ENCODE results near the gene TSSK6.

The TSSK6 gene

DNA sequence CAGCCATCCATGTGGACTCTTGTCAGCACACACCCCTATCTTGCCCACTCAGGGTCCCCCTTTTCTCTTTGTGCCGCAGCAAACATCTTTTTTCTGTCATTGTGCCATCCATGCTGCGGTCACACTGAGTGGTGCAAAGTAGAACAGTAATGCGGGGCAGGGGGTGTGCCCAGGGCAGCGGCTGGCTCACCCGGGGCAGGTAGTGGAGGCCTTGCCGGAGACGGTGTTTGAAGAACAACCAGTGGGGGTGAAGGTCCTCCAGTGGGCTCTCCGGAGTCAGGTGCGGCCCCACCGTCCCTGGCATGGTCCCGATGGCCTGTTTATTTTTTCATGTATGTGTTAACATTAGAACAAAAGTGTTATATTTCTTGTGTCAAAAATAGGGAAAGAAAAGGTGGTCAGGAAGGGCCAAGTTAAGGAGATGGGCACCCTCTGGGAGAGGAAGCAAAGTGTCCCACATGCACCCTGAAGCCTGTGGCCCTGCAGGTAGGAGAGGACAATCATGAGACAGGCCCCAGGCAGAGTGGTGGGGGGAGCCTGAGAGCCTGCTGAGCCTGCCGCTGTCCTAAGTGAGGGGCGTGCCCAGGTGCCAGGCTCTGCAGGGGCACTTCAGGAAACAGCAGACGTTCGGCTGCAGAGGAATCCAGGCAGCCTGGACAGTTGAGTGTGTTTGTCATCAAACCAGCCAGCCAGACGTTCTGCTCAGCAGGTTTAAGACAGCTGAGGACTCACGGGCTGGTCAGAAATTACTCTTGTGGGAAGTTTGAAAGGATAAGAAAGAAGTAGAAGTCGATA lies 12.3 kb downstream of the TSSK6 start:
- Histone ChIP-seq H3K9me3 (ENCODE audit: control insufficient read depth in 2 of 2, low read length in 2 of 2) (no peaks in the 10 kb centered on the region), H3K36me3 (ENCODE audit: control insufficient read depth in 2 of 2, insufficient read depth in 2 of 2, low read length in 2 of 2) (peaks cover 43% of the 10 kb centered on the region in 2 donors), H3K4me3 (ENCODE audit: low read length in 2 of 2) (no peak overlapping the region), H3K27ac (ENCODE audit: low read length) (no peak overlapping the region), H3K9ac (ENCODE audit: low read length in 2 of 2) (no peak overlapping the region), H3K4me1 (ENCODE audit: control insufficient read depth, insufficient read depth, low read length) (peaks cover 8% of the 10 kb centered on the region), H3K27me3 (ENCODE audit: control insufficient read depth in 1 of 2, insufficient read depth in 2 of 2, low read length in 2 of 2) (no peaks in the 10 kb centered on the region)

DNA sequence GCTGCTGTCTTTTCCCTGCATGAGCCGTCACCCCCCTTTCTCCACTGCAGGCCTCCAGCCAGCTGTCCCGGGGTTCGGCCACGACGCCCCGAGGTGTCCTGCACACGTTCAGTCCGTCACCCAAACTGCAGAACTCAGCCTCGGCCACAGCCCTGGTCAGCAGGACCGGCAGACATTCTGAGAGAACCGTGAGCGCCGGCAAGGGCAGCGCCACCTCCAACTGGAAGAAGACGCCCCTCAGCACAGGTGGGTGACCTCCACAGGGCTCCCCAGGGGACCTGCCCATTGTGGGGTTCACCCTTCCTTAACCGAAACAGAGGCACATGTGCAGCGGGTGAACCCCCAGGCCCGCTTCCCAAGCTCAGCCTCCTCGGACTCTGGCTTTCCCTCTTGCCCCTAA lies 13.1 kb downstream of the TSSK6 start:
- H3K9me3 ChIP-seq (ENCODE audit: control insufficient read depth in 2 of 2, low read length in 2 of 2): no peaks in the 10 kb centered on the region
- H3K9ac ChIP-seq (ENCODE audit: low read length in 2 of 2): no peak overlapping the region
- no peaks in the 10 kb centered on the region for H3K27me3 ChIP-seq (ENCODE audit: control insufficient read depth in 1 of 2, insufficient read depth in 2 of 2, low read length in 2 of 2)
- no peak overlapping the region for H3K4me3 ChIP-seq (ENCODE audit: low read length in 2 of 2)
- H3K27ac ChIP-seq (ENCODE audit: low read length): no peak overlapping the region
- peaks cover 8% of the 10 kb centered on the region for H3K4me1 ChIP-seq (ENCODE audit: control insufficient read depth, insufficient read depth, low read length)
- H3K36me3 ChIP-seq (ENCODE audit: control insufficient read depth in 2 of 2, insufficient read depth in 2 of 2, low read length in 2 of 2): peaks cover 39 to 47% of the 10 kb centered on the region in 2 donors

DNA sequence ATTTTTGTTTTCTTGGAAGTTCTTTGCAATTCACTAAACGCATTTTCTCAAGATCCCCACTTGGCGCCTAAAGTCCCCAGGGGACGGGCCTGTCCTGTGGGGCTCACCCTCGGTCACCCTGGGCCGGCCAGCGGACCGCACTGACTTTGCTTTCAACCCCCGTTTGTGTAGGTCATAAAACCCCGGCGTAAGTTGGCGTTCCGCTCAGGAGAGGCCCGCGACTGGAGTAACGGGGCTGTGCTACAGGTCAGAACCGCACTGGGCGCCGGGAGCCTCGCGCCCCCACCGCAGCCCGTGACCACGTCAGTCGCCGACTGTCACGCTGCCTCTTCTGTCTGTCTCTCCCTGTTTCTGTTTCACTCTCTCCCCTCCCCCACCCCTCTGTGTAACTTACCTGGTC lies 13.6 kb downstream of the TSSK6 start:
- no peaks in the 10 kb centered on the region for H3K27me3 ChIP-seq (ENCODE audit: control insufficient read depth in 1 of 2, insufficient read depth in 2 of 2, low read length in 2 of 2)
- H3K4me1 ChIP-seq (ENCODE audit: control insufficient read depth, insufficient read depth, low read length): peaks cover 8% of the 10 kb centered on the region
- peaks cover 39 to 47% of the 10 kb centered on the region in 2 donors for H3K36me3 ChIP-seq (ENCODE audit: control insufficient read depth in 2 of 2, insufficient read depth in 2 of 2, low read length in 2 of 2)
- H3K27ac ChIP-seq (ENCODE audit: low read length): no peak overlapping the region
- H3K9me3 ChIP-seq (ENCODE audit: control insufficient read depth in 2 of 2, low read length in 2 of 2): no peaks in the 10 kb centered on the region
- no peak overlapping the region for H3K9ac ChIP-seq (ENCODE audit: low read length in 2 of 2)
- no peak overlapping the region for H3K4me3 ChIP-seq (ENCODE audit: low read length in 2 of 2)

GRCh38 chr19:19500975-19501644 lies 14.2 kb downstream of the TSSK6 start:
- H3K9me3 ChIP-seq (ENCODE audit: control insufficient read depth in 2 of 2, low read length in 2 of 2): no peaks in the 10 kb centered on the region
- H3K36me3 ChIP-seq (ENCODE audit: control insufficient read depth in 2 of 2, insufficient read depth in 2 of 2, low read length in 2 of 2): peaks cover 42 to 51% of the 10 kb centered on the region in 2 donors
- H3K4me3 ChIP-seq (ENCODE audit: low read length in 2 of 2): no peak overlapping the region
- no peaks in the 10 kb centered on the region for H3K27me3 ChIP-seq (ENCODE audit: control insufficient read depth in 1 of 2, insufficient read depth in 2 of 2, low read length in 2 of 2)
- no peak overlapping the region for H3K27ac ChIP-seq (ENCODE audit: low read length)
- H3K9ac ChIP-seq (ENCODE audit: low read length in 2 of 2): no peak overlapping the region
- peaks cover 8% of the 10 kb centered on the region for H3K4me1 ChIP-seq (ENCODE audit: control insufficient read depth, insufficient read depth, low read length)

GRCh38 chr19:19499272-19499995 lies 15.9 kb downstream of the TSSK6 start:
- Histone ChIP-seq H3K27me3 (ENCODE audit: control insufficient read depth in 1 of 2, insufficient read depth in 2 of 2, low read length in 2 of 2) (no peaks in the 10 kb centered on the region), H3K9ac (ENCODE audit: low read length in 2 of 2) (no peak overlapping the region), H3K4me3 (ENCODE audit: low read length in 2 of 2) (no peak overlapping the region), H3K9me3 (ENCODE audit: control insufficient read depth in 2 of 2, low read length in 2 of 2) (no peaks in the 10 kb centered on the region), H3K27ac (ENCODE audit: low read length) (no peak overlapping the region), H3K36me3 (ENCODE audit: control insufficient read depth in 2 of 2, insufficient read depth in 2 of 2, low read length in 2 of 2) (peaks cover 42 to 53% of the 10 kb centered on the region in 2 donors), H3K4me1 (ENCODE audit: control insufficient read depth, insufficient read depth, low read length) (peaks cover 8% of the 10 kb centered on the region)

DNA sequence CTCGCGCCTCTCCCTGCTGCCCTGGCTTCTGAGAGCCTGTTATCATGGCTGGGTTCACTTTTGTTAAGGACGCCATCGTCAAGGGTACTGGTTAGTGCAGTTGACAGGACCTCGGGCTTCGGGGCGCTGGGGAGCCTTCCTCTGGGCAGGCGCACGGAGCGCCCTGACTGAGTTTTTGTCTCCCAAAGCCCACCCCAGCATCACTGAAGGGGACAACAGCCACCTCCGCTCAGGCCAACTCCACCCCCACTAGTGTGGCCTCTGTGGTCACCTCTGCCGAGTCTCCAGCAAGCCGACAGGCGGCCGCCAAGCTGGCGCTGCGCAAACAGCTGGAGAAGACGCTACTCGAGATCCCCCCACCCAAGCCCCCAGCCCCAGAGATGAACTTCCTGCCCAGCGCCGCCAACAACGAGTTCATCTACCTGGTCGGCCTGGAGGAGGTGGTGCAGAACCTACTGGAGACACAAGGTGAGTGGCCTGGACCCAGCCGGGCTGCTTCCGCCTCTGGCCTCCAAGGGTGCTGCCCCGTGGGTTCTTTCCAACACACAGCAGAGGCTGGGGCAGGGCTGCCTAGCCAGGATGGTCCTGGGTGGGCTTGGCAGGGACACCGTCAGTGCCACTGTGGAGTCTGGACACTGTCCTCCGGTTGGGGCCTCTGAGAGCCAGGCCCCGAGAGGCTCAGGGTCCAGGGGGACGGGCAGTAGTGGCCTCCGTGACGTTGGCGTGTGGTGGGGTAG lies 16.9 kb downstream of the TSSK6 start:
- Histone ChIP-seq H3K9me3 (ENCODE audit: control insufficient read depth in 2 of 2, low read length in 2 of 2) (no peaks in the 10 kb centered on the region), H3K9ac (ENCODE audit: low read length in 2 of 2) (no peak overlapping the region), H3K36me3 (ENCODE audit: control insufficient read depth in 2 of 2, insufficient read depth in 2 of 2, low read length in 2 of 2) (peaks cover 44 to 61% of the 10 kb centered on the region in 2 donors)

GRCh38 chr19:19495614-19496603 lies 19.4 kb downstream of the TSSK6 start:
- peaks cover 39 to 56% of the 10 kb centered on the region in 2 donors for H3K36me3 ChIP-seq (ENCODE audit: control insufficient read depth in 2 of 2, insufficient read depth in 2 of 2, low read length in 2 of 2)
- H3K4me1 ChIP-seq (ENCODE audit: control insufficient read depth, insufficient read depth, low read length): no peaks in the 10 kb centered on the region
- H3K27me3 ChIP-seq (ENCODE audit: control insufficient read depth in 1 of 2, insufficient read depth in 2 of 2, low read length in 2 of 2): no peaks in the 10 kb centered on the region
- H3K4me3 ChIP-seq (ENCODE audit: low read length in 2 of 2): no peak overlapping the region
- no peaks in the 10 kb centered on the region for H3K9me3 ChIP-seq (ENCODE audit: control insufficient read depth in 2 of 2, low read length in 2 of 2)
- no peak overlapping the region for H3K27ac ChIP-seq (ENCODE audit: low read length)
- no peak overlapping the region for H3K9ac ChIP-seq (ENCODE audit: low read length in 2 of 2)

More for the DNA sequence above, 16.9 kb downstream of the TSSK6 start:
- no peak overlapping the region for H3K27ac ChIP-seq (ENCODE audit: low read length)
- H3K27me3 ChIP-seq (ENCODE audit: control insufficient read depth in 1 of 2, insufficient read depth in 2 of 2, low read length in 2 of 2): no peaks in the 10 kb centered on the region
- peaks cover 5% of the 10 kb centered on the region for H3K4me1 ChIP-seq (ENCODE audit: control insufficient read depth, insufficient read depth, low read length)
- no peak overlapping the region for H3K4me3 ChIP-seq (ENCODE audit: low read length in 2 of 2)

DNA sequence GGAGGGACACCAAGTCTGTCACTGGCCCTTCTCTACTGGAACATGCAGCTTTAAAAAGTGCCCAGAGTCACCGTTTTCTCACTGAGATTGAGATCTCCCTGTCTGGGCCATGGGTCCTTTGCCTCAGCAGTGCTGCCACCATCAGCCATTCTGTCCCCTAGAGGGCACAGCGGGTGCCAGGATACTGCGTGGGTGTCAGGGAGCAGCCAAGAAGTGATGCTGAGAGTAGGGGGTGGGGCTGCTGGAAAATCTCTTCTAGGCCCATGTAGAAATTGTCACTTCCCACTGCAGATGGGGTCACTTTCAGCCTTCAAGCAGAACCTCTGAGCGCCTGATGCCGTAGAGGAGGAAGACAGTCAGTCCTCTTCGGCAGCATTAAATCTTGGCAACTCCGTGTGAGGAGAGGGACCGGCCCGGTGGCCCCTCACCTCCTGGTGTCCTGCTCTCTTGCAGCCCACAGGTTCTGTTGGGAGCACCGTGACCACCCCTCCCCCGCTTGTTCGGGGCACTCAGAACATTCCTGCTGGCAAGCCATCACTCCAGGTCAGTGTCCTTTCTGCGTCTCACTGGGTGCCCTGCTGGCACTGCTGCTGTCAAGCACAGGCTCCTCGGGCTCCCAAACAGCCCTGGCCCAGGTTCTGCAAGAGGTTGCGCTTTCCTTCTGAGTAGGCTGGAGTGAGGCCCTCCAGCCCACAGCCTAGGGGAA lies 21.4 kb downstream of the TSSK6 start:
- no peaks in the 10 kb centered on the region for H3K27me3 ChIP-seq (ENCODE audit: control insufficient read depth in 1 of 2, insufficient read depth in 2 of 2, low read length in 2 of 2)
- H3K4me3 ChIP-seq (ENCODE audit: low read length in 2 of 2): no peak overlapping the region
- no peak overlapping the region for H3K27ac ChIP-seq (ENCODE audit: low read length)
- H3K9me3 ChIP-seq (ENCODE audit: control insufficient read depth in 2 of 2, low read length in 2 of 2): no peaks in the 10 kb centered on the region
- H3K4me1 ChIP-seq (ENCODE audit: control insufficient read depth, insufficient read depth, low read length): peaks cover 13% of the 10 kb centered on the region
- H3K36me3 ChIP-seq (ENCODE audit: control insufficient read depth in 2 of 2, insufficient read depth in 2 of 2, low read length in 2 of 2): peaks cover 29 to 41% of the 10 kb centered on the region in 2 donors
- H3K9ac ChIP-seq (ENCODE audit: low read length in 2 of 2): no peak overlapping the region

- Histone ChIP-seq H3K9ac (ENCODE audit: low read length in 2 of 2) (no peak overlapping the region), H3K4me3 (ENCODE audit: low read length in 2 of 2) (no peak overlapping the region), H3K27ac (ENCODE audit: low read length) (no peak overlapping the region), H3K27me3 (ENCODE audit: control insufficient read depth in 1 of 2, insufficient read depth in 2 of 2, low read length in 2 of 2) (no peaks in the 10 kb centered on the region), H3K4me1 (ENCODE audit: control insufficient read depth, insufficient read depth, low read length) (peaks cover 25% of the 10 kb centered on the region), H3K36me3 (ENCODE audit: control insufficient read depth in 2 of 2, insufficient read depth in 2 of 2, low read length in 2 of 2) (peaks cover 23 to 29% of the 10 kb centered on the region in 2 donors), H3K9me3 (ENCODE audit: control insufficient read depth in 2 of 2, low read length in 2 of 2) (no peaks in the 10 kb centered on the region)
These were observed 23.2 kb downstream of the TSSK6 start for GRCh38 chr19:19492026-19492610.
